Measurements from ENCODE around the gene KRTAP10-1. TPM values are rescaled to one million over a fixed set of nuclear protein-coding genes. Genes with fewer than 3 reads are reported as not detected.
"Not testable (repeated sequence)": the region's sequence is repeated elsewhere in the genome, so short reads cannot be mapped to it uniquely, and the experiment has no call there.

Gene KRTAP10-1
- total RNA-seq, 2 experiments from 2014 or later = not detected

GRCh38 chr21:44576025-44576420, 36.0 kb upstream of the KRTAP10-1 start:
- intact Hi-C loops (cut with micrococcal nuclease) = no loop called here
- H3K27me3 Mint-ChIP-seq = peaks cover 1% of the 10 kb centered on the region
- DNase-seq = no peak
- CTCF ChIA-PET = no interaction called here
- H3K9me3 Mint-ChIP-seq = peaks cover 28% of the 10 kb centered on the region
- no peak overlapping the region for H3K4me3 Mint-ChIP-seq
- peaks cover 3% of the 10 kb centered on the region for H3K36me3 Mint-ChIP-seq
- POLR2A ChIA-PET = no interaction called here
- no peaks in the 10 kb centered on the region for H3K4me1 Mint-ChIP-seq (ENCODE audit: low read depth)
- no peak overlapping the region for H3K27ac Mint-ChIP-seq

GRCh38 chr21:44575307-44576024, 35.5 kb upstream of the KRTAP10-1 start:
- no peak overlapping the region for H3K4me3 Mint-ChIP-seq
- no peak for DNase-seq
- intact Hi-C loops (cut with micrococcal nuclease) = no loop called here
- H3K27me3 Mint-ChIP-seq = peaks cover 1% of the 10 kb centered on the region
- peaks cover 24% of the 10 kb centered on the region for H3K9me3 Mint-ChIP-seq
- no peaks in the 10 kb centered on the region for H3K4me1 Mint-ChIP-seq (ENCODE audit: low read depth)
- H3K27ac Mint-ChIP-seq = no peak overlapping the region
- peaks cover 2% of the 10 kb centered on the region for H3K36me3 Mint-ChIP-seq
- ChIA-PET POLR2A (no interaction called here), CTCF (no interaction called here)

- H3K4me3 Mint-ChIP-seq = no peak overlapping the region
- H3K36me3 Mint-ChIP-seq = peaks cover 2% of the 10 kb centered on the region
- intact Hi-C loops (cut with micrococcal nuclease) = no loop called here
- no peaks in the 10 kb centered on the region for H3K4me1 Mint-ChIP-seq (ENCODE audit: low read depth)
- no peak overlapping the region for H3K27ac Mint-ChIP-seq
- H3K27me3 Mint-ChIP-seq = peaks cover 1% of the 10 kb centered on the region
- H3K9me3 Mint-ChIP-seq = peaks cover 22% of the 10 kb centered on the region
- no peak for DNase-seq
- ChIA-PET POLR2A (no interaction called here), CTCF (no interaction called here)
These were observed 34.7 kb upstream of the KRTAP10-1 start for GRCh38 chr21:44574457-44575306.

- CTCF ChIA-PET = interaction anchor here (0.6 kb wide), 1 partner anchor 20 kb away, joined by 3 read pairs; no protein-coding TSS in a partner anchor
- H3K36me3 Mint-ChIP-seq; DNase-seq; H3K4me3 Mint-ChIP-seq; H3K27me3 Mint-ChIP-seq; intact Hi-C loops (cut with micrococcal nuclease); POLR2A ChIA-PET; H3K27ac Mint-ChIP-seq; H3K4me1 Mint-ChIP-seq (ENCODE audit: low read depth): not testable (repeated sequence)
- H3K9me3 Mint-ChIP-seq = peaks cover 22% of the 10 kb centered on the region
These were observed 33.8 kb upstream of the KRTAP10-1 start, which contains the start of gene KRTAP10-4 for GRCh38 chr21:44573630-44574456. KRTAP10-4 (plus strand) TSS chr21:44573729; CDS start chr21:44573759, 30 bp downstream.

- Mint-ChIP-seq H3K4me1 (ENCODE audit: low read depth) (no peaks in the 10 kb centered on the region), H3K9me3 (peaks cover 22% of the 10 kb centered on the region), H3K4me3 (no peak overlapping the region), H3K27ac (no peak overlapping the region), H3K27me3 (peaks cover 1% of the 10 kb centered on the region), H3K36me3 (peaks cover 2% of the 10 kb centered on the region)
- ChIA-PET CTCF (interaction anchor here (0.6 kb wide), 1 partner anchor 20 kb away, joined by 3 read pairs; no protein-coding TSS in a partner anchor), POLR2A (no interaction called here)
- no peak for DNase-seq
- intact Hi-C loops (cut with micrococcal nuclease) = no loop called here
These were observed 33.1 kb upstream of the KRTAP10-1 start for GRCh38 chr21:44572959-44573583.

- peaks cover 1% of the 10 kb centered on the region for H3K27me3 Mint-ChIP-seq
- no peak overlapping the region for H3K27ac Mint-ChIP-seq
- H3K4me3 Mint-ChIP-seq = no peak overlapping the region
- ChIA-PET POLR2A (no interaction called here), CTCF (no interaction called here)
- peaks cover 13% of the 10 kb centered on the region for H3K9me3 Mint-ChIP-seq
- DNase-seq = no peak
- intact Hi-C loops (cut with micrococcal nuclease) = no loop called here
- H3K4me1 Mint-ChIP-seq (ENCODE audit: low read depth) = no peaks in the 10 kb centered on the region
- H3K36me3 Mint-ChIP-seq = no peaks in the 10 kb centered on the region
These were observed 32.1 kb upstream of the KRTAP10-1 start for GRCh38 chr21:44571844-44572782.

- H3K36me3 Mint-ChIP-seq = no peaks in the 10 kb centered on the region
- ChIA-PET POLR2A (no interaction called here), CTCF (no interaction called here)
- no peak overlapping the region for H3K27ac Mint-ChIP-seq
- peaks cover 1% of the 10 kb centered on the region for H3K27me3 Mint-ChIP-seq
- no peaks in the 10 kb centered on the region for H3K4me1 Mint-ChIP-seq (ENCODE audit: low read depth)
- intact Hi-C loops (cut with micrococcal nuclease) = no loop called here
- H3K4me3 Mint-ChIP-seq = no peak overlapping the region
- H3K9me3 Mint-ChIP-seq = peaks cover 6% of the 10 kb centered on the region
- no peak for DNase-seq
These were observed 31.3 kb upstream of the KRTAP10-1 start for GRCh38 chr21:44571296-44571695.

- intact Hi-C loops (cut with micrococcal nuclease) = no loop called here
- peaks cover 3% of the 10 kb centered on the region for H3K9me3 Mint-ChIP-seq
- H3K27ac Mint-ChIP-seq = no peak overlapping the region
- no peak for DNase-seq
- ChIA-PET CTCF (no interaction called here), POLR2A (no interaction called here)
- no peak overlapping the region for H3K4me3 Mint-ChIP-seq
- H3K27me3 Mint-ChIP-seq = peaks cover 1% of the 10 kb centered on the region
- peaks cover 5% of the 10 kb centered on the region for H3K4me1 Mint-ChIP-seq (ENCODE audit: low read depth)
- no peaks in the 10 kb centered on the region for H3K36me3 Mint-ChIP-seq
These were observed 30.0 kb upstream of the KRTAP10-1 start for GRCh38 chr21:44569861-44570517.

- CTCF ChIA-PET = no interaction called here
- POLR2A ChIA-PET = no interaction called here
- DNase-seq = no peak
- intact Hi-C loops (cut with micrococcal nuclease) = no loop called here
- no peak overlapping the region for H3K27ac Mint-ChIP-seq
- H3K36me3 Mint-ChIP-seq = no peaks in the 10 kb centered on the region
- peaks cover 3% of the 10 kb centered on the region for H3K9me3 Mint-ChIP-seq
- no peaks in the 10 kb centered on the region for H3K27me3 Mint-ChIP-seq
- H3K4me3 Mint-ChIP-seq = no peak overlapping the region
- peaks cover 10% of the 10 kb centered on the region for H3K4me1 Mint-ChIP-seq (ENCODE audit: low read depth)
These were observed 28.9 kb upstream of the KRTAP10-1 start for GRCh38 chr21:44568667-44569556.

GRCh38 chr21:44568261-44568660, 28.3 kb upstream of the KRTAP10-1 start:
- ChIA-PET POLR2A (no interaction called here), CTCF (interaction anchor here (0.6 kb wide), 1 partner anchor 32 kb away, joined by 5 read pairs; no protein-coding TSS in a partner anchor)
- peaks cover 4% of the 10 kb centered on the region for H3K9me3 Mint-ChIP-seq
- no peak overlapping the region for H3K27ac Mint-ChIP-seq
- H3K27me3 Mint-ChIP-seq = no peaks in the 10 kb centered on the region
- DNase-seq = no peak
- peaks cover 10% of the 10 kb centered on the region for H3K4me1 Mint-ChIP-seq (ENCODE audit: low read depth)
- no peaks in the 10 kb centered on the region for H3K36me3 Mint-ChIP-seq
- intact Hi-C loops (cut with micrococcal nuclease) = no loop called here
- H3K4me3 Mint-ChIP-seq = no peak overlapping the region
